H9 (cell line): Measurements from ENCODE around the gene FAM117A. TPM values are rescaled to one million over a fixed set of nuclear protein-coding genes. Genes with fewer than 3 reads are reported as not detected.
"Not testable (repeated sequence)": the region's sequence is repeated elsewhere in the genome, so short reads cannot be mapped to it uniquely, and the experiment has no call there.

ENCODE experiments used
- DNase-seq: peaks from one replicate; pipeline ENCODE4 v3.0.0-alpha.2; 2017
- H2AFZ ChIP-seq: one replicate; pipeline ENCODE4 v1.6.1; 2013; ENCODE audit warnings: mild to moderate bottlenecking, low read length, control low read depth, moderate library complexity
- H2AK5ac ChIP-seq: 2 replicates; pipeline ENCODE4 v1.6.1; 2013; ENCODE audit warnings: low read length, control low read depth, mixed read lengths; ENCODE audit not compliant: insufficient read length
- H2BK120ac ChIP-seq: one replicate; pipeline ENCODE4 v1.6.1; 2013; ENCODE audit warnings: low read depth, mild to moderate bottlenecking, low read length, control low read depth, inconsistent platforms; ENCODE audit not compliant: poor library complexity, severe bottlenecking
- H2BK12ac ChIP-seq: 2 replicates; pipeline ENCODE4 v1.6.1; 2013; ENCODE audit warnings: low read length, control low read depth, mixed read lengths, low read depth; ENCODE audit not compliant: insufficient read length
- H2BK15ac ChIP-seq: 2 replicates; pipeline ENCODE4 v1.6.1; 2013; ENCODE audit warnings: low read depth, low read length, control low read depth
- H2BK20ac ChIP-seq: one replicate; pipeline ENCODE4 v1.6.1; 2013; ENCODE audit warnings: low read depth, mild to moderate bottlenecking, low read length, control low read depth, inconsistent platforms; ENCODE audit not compliant: poor library complexity, severe bottlenecking
- H2BK5ac ChIP-seq: 2 replicates; pipeline ENCODE4 v1.6.1; 2013; ENCODE audit warnings: low read length, control low read depth, mixed read lengths; ENCODE audit not compliant: insufficient read length
- H3K14ac ChIP-seq: 2 replicates; pipeline ENCODE4 v1.6.1; 2013; ENCODE audit warnings: low read length, control low read depth; ENCODE audit not compliant: insufficient read depth
- H3K18ac ChIP-seq: 2 replicates; pipeline ENCODE4 v1.6.1; 2013; ENCODE audit warnings: low read depth, mild to moderate bottlenecking, mixed read lengths, low read length, control low read depth; ENCODE audit not compliant: insufficient read length
- H3K23ac ChIP-seq: 2 replicates; pipeline ENCODE4 v1.6.1; 2013; ENCODE audit warnings: low read length, control low read depth, mixed read lengths, low read depth; ENCODE audit not compliant: insufficient read length
- H3K23me2 ChIP-seq: 2 replicates; pipeline ENCODE4 v1.6.1; 2013; ENCODE audit warnings: low read depth, mild to moderate bottlenecking, mixed read lengths, low read length, control low read depth; ENCODE audit not compliant: insufficient read length, poor library complexity, severe bottlenecking
- H3K27ac ChIP-seq: 2 replicates; pipeline ENCODE4 v1.5.1; 2013; ENCODE audit warnings: low read length, control low read depth, mixed read lengths, low read depth; ENCODE audit not compliant: insufficient read length
- H3K27me3 ChIP-seq: 2 replicates; pipeline ENCODE4 v1.6.1; 2013; ENCODE audit warnings: low read length, control low read depth, inconsistent platforms; ENCODE audit not compliant: insufficient read depth
- H3K4ac ChIP-seq: 2 replicates; pipeline ENCODE4 v1.6.1; 2013; ENCODE audit warnings: low read depth, mild to moderate bottlenecking, control low read depth, inconsistent platforms, low read length, moderate library complexity
- H3K4me1 ChIP-seq: 2 replicates; pipeline ENCODE4 v1.6.1; 2013; ENCODE audit warnings: low read length, control low read depth, inconsistent platforms; ENCODE audit not compliant: insufficient read depth
- H3K4me2 ChIP-seq: 2 replicates; pipeline ENCODE4 v1.6.1; 2013; ENCODE audit warnings: low read length, control low read depth, mixed read lengths; ENCODE audit not compliant: insufficient read length, insufficient read depth
- H3K56ac ChIP-seq: 2 replicates; pipeline ENCODE4 v1.6.1; 2013; ENCODE audit warnings: low read depth, mild to moderate bottlenecking, mixed read lengths, low read length, control low read depth; ENCODE audit not compliant: insufficient read length
- H3K79me1 ChIP-seq: 2 replicates; pipeline ENCODE4 v1.6.1; 2013; ENCODE audit warnings: low read depth, mild to moderate bottlenecking, moderate library complexity, low read length, control low read depth, inconsistent platforms; ENCODE audit not compliant: insufficient read depth, poor library complexity, severe bottlenecking
- H3K79me2 ChIP-seq: 2 replicates; pipeline ENCODE4 v1.6.1; 2013; ENCODE audit warnings: low read length, control low read depth, inconsistent platforms; ENCODE audit not compliant: insufficient read depth
- H3K9ac ChIP-seq: 2 replicates; pipeline ENCODE4 v1.6.1; 2013; ENCODE audit warnings: low read length, control low read depth, mixed read lengths; ENCODE audit not compliant: insufficient read length; ENCODE audit errors: extremely low read depth
- H3K9me3 ChIP-seq: one replicate; pipeline ENCODE4 v1.6.1; 2013; ENCODE audit warnings: low read depth, low read length, inconsistent platforms; ENCODE audit not compliant: control insufficient read depth
- H3T11ph ChIP-seq: one replicate; pipeline ENCODE4 v1.6.1; 2013; ENCODE audit warnings: mild to moderate bottlenecking, low read length, control low read depth, inconsistent platforms
- H4K20me1 ChIP-seq: one replicate; pipeline ENCODE4 v1.6.1; 2013; ENCODE audit not compliant: control insufficient read depth, insufficient read length, insufficient read depth
- H4K5ac ChIP-seq: 2 replicates; pipeline ENCODE4 v1.6.1; 2013; ENCODE audit warnings: low read depth, mild to moderate bottlenecking, mixed read lengths, low read length, control low read depth; ENCODE audit not compliant: insufficient read length
- H4K8ac ChIP-seq: replicated peaks from 2 replicates; pipeline ENCODE4 v1.6.1; 2013; ENCODE audit warnings: low read length, control low read depth, mixed read lengths, low read depth; ENCODE audit not compliant: insufficient read length
- H4K91ac ChIP-seq: 2 replicates; pipeline ENCODE4 v1.6.1; 2013; ENCODE audit warnings: low read depth, mild to moderate bottlenecking, moderate library complexity, mixed read lengths, low read length, control low read depth; ENCODE audit not compliant: insufficient read length
- H3K27ac Mint-ChIP-seq, 3 experiments: 2 replicates in 2 of 3; 3 replicates in 1 of 3; pipeline ENCODE4 v1.8.0; 2020 to 2021; ENCODE audit warnings: mixed read lengths in 3 of 3, mild to moderate bottlenecking in 1 of 3, moderate library complexity in 1 of 3
- H3K27me3 Mint-ChIP-seq: 2 replicates; pipeline ENCODE4 v1.8.0; 2021; ENCODE audit warnings: low read depth, mild to moderate bottlenecking, moderate library complexity, mixed read lengths
- H3K36me3 Mint-ChIP-seq, 3 experiments: 2 replicates in 2 of 3; 3 replicates in 1 of 3; pipeline ENCODE4 v1.8.0; 2020 to 2021; ENCODE audit warnings: low read depth in 3 of 3, mixed read lengths in 3 of 3; ENCODE audit not compliant: insufficient read depth in 1 of 3
- H3K4me1 Mint-ChIP-seq, 2 experiments: 2 replicates each; pipeline ENCODE4 v1.8.0; 2020; ENCODE audit warnings: mixed read lengths in 2 of 2
- H3K4me3 Mint-ChIP-seq, 2 experiments: 2 replicates in 1 of 2; 3 replicates in 1 of 2; pipeline ENCODE4 v1.8.0; 2020 to 2021; ENCODE audit warnings: mild to moderate bottlenecking in 2 of 2, mixed read lengths in 2 of 2, moderate library complexity in 1 of 2
- H3K9me3 Mint-ChIP-seq, 2 experiments: 2 replicates in 1 of 2; 3 replicates in 1 of 2; pipeline ENCODE4 v1.8.0; 2020; ENCODE audit warnings: mild to moderate bottlenecking in 2 of 2, mixed read lengths in 2 of 2, moderate library complexity in 1 of 2
- WGBS: extraction: QIAGEN DNeasy Blood & Tissue Kit; methylation state at CpG from one replicate; pipeline ENCODE4 v1.1.7; 2013; ENCODE audit warnings: missing lambda C conversion rate, low lambda C conversion rate, mixed read lengths; ENCODE audit not compliant: insufficient read length; ENCODE audit errors: extremely low coverage; 5-methylcytosine and 5-hydroxymethylcytosine counted together
- total RNA-seq: library from RNA; stranded (reverse); gene quantifications from 2 replicates; pipeline ENCODE4 v1.2.1, GENCODE V29; 2021
- TF ChIP-seq, protein P1 (sequence below): fragments of 200-600 bp; sonication (generic); conservative IDR thresholded peaks from 3 replicates; pipeline ENCODE4 v1.8.0; 2021; ENCODE audit warnings: antibody characterized with exemption, mild to moderate bottlenecking

FAM117A gene
- total RNA-seq, 1 experiment from 2014 or later, result 21.1 TPM

DNA sequence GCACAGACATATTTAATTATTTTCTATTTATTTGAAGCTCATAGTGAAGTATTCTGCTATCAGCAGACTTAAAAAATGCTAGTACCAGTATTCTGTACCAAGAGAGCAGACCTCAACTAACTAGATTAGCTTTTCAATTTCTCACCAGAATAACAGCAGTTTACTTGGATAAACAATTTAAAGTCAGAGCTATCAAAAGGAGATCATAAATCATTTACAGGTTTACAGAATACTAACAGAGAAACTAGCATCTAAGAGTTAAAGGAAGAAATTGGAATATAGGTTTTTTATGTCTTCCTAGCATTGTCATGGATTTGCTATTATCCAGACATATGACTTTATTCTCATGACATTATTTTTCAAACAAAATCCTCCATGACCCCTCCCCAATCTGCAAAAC, 89.4 kb downstream of the FAM117A start:
- H3K4me1 ChIP-seq, result no peaks in the 10 kb centered on the region
- H2BK5ac ChIP-seq, result no peak overlapping the region
- Mint-ChIP-seq H3K27ac (no peak overlapping the region), H3K27me3 (peaks cover 9% of the 10 kb centered on the region), H3K4me1 (peaks cover 11 to 23% of the 10 kb centered on the region in 2 experiments), H3K36me3 (peaks cover 14 to 26% (median 20%) of the 10 kb centered on the region in 3 experiments), H3K4me3 (no peak overlapping the region), H3K9me3 (peaks cover 4 to 8% of the 10 kb centered on the region in 2 experiments)
- no peak overlapping the region for H3K18ac ChIP-seq
- no peak overlapping the region for H4K91ac ChIP-seq
- H3K23me2 ChIP-seq, result peaks cover 5% of the 10 kb centered on the region
- H2AFZ ChIP-seq, result no peak overlapping the region
- DNase-seq, result no peak
- no peak overlapping the region for H2BK120ac ChIP-seq
- H3K9ac ChIP-seq, result no peak overlapping the region
- H3K23ac ChIP-seq, result no peak overlapping the region
- TF ChIP-seq, protein P1, sequence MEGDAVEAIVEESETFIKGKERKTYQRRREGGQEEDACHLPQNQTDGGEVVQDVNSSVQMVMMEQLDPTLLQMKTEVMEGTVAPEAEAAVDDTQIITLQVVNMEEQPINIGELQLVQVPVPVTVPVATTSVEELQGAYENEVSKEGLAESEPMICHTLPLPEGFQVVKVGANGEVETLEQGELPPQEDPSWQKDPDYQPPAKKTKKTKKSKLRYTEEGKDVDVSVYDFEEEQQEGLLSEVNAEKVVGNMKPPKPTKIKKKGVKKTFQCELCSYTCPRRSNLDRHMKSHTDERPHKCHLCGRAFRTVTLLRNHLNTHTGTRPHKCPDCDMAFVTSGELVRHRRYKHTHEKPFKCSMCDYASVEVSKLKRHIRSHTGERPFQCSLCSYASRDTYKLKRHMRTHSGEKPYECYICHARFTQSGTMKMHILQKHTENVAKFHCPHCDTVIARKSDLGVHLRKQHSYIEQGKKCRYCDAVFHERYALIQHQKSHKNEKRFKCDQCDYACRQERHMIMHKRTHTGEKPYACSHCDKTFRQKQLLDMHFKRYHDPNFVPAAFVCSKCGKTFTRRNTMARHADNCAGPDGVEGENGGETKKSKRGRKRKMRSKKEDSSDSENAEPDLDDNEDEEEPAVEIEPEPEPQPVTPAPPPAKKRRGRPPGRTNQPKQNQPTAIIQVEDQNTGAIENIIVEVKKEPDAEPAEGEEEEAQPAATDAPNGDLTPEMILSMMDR, result no peak
- no peak overlapping the region for H3T11ph ChIP-seq
- H4K20me1 ChIP-seq, result no peaks in the 10 kb centered on the region
- H3K4me2 ChIP-seq, result no peak overlapping the region
- no peak overlapping the region for H3K56ac ChIP-seq
- no peak overlapping the region for H3K14ac ChIP-seq
- H4K8ac ChIP-seq, result no peak overlapping the region
- no peak overlapping the region for H3K4ac ChIP-seq
- H2BK20ac ChIP-seq, result no peak overlapping the region
- H3K9me3 ChIP-seq, result no peaks in the 10 kb centered on the region
- no peak overlapping the region for H4K5ac ChIP-seq
- H3K27me3 ChIP-seq, result no peaks in the 10 kb centered on the region
- H3K27ac ChIP-seq, result no peak overlapping the region
- H2BK12ac ChIP-seq, result no peak overlapping the region
- peaks cover 5% of the 10 kb centered on the region for H3K79me1 ChIP-seq
- H2AK5ac ChIP-seq, result no peak overlapping the region
- no peak overlapping the region for H2BK15ac ChIP-seq
- peaks cover 4% of the 10 kb centered on the region; the same call in 1 of the 2 replicates for H3K79me2 ChIP-seq

DNA sequence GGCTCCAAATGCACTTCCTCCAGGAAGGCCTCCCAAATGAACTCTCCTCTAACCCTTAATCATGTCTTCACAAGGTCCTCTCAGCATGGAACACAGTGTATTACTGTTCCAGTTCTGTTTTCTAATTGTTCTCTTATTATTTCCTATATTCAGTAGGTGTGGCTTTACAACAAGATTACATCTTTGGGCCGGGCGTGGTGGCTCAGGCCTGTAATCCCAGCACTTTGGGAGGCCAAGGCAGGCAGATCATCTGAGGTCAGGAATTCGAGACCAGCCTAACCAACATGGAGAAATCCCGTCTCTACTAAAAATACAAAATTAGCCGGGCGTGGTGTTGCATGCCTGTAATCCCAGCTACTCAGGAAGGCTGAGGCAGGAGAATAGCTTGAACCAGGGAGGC, 90.3 kb downstream of the FAM117A start:
- not testable (repeated sequence) for H4K20me1 ChIP-seq, H4K5ac ChIP-seq, DNase-seq, H3K27me3 ChIP-seq, H4K91ac ChIP-seq, H3T11ph ChIP-seq, H3K4me2 ChIP-seq, H2BK20ac ChIP-seq, H3K18ac ChIP-seq, H3K14ac ChIP-seq, H2AK5ac ChIP-seq, H4K8ac ChIP-seq, H3K23me2 ChIP-seq, H2BK5ac ChIP-seq, H2AFZ ChIP-seq, H3K23ac ChIP-seq, H3K9me3 Mint-ChIP-seq, H3K79me1 ChIP-seq, H3K9ac ChIP-seq, H3K27me3 Mint-ChIP-seq, H3K56ac ChIP-seq, H2BK12ac ChIP-seq, H3K27ac ChIP-seq, H2BK15ac ChIP-seq, H3K79me2 ChIP-seq, H2BK120ac ChIP-seq, H3K4me3 Mint-ChIP-seq, H3K4me1 ChIP-seq, H3K27ac Mint-ChIP-seq, H3K4ac ChIP-seq, H3K9me3 ChIP-seq
- Mint-ChIP-seq H3K4me1 (peaks cover 11 to 23% of the 10 kb centered on the region in 2 experiments), H3K36me3 (peaks cover 14 to 26% (median 20%) of the 10 kb centered on the region in 3 experiments)
- WGBS, result no CpG with 5 or more reads among the region's 6 CpGs
